ENCODE measurements around the gene ARHGAP10. TPM values are rescaled to one million over a fixed set of nuclear protein-coding genes. Genes with fewer than 3 reads are reported as not detected.

Gene ARHGAP10
- total RNA-seq, 2 experiments from 2014 or later: 3.6 to 3.8 TPM

DNA sequence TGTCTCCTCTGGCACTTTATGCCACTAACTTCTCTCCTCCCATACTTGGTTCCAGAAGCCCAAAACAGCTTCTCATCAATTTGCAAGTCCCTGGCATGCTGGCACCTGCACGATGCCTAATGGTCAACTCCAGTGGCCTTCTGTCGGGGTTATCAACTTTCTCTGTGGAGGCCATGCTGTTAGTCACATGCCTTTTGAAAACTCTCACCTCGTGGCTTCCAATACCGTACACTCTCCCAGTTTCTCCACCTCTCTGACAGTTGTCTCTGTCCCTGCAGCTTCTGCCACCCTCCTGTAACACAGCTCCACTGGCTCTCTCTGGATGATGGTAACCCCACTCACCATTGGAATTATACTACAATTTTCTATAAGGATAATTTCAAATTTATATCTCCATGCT lies 386.3 kb downstream of the ARHGAP10 start:
- H3K36me3 Mint-ChIP-seq (ENCODE audit: low read depth): peaks cover 38% of the 10 kb centered on the region
- H3K27ac Mint-ChIP-seq: no peak overlapping the region
- H3K4me3 Mint-ChIP-seq: no peak overlapping the region
- H3K9me3 Mint-ChIP-seq: peaks cover 2% of the 10 kb centered on the region
- intact Hi-C loops (cut with micrococcal nuclease): no loop called here
- no peak for DNase-seq
- H3K4me1 Mint-ChIP-seq (ENCODE audit: low read depth): peaks cover 38% of the 10 kb centered on the region
- no peaks in the 10 kb centered on the region for H3K27me3 Mint-ChIP-seq (ENCODE audit: low read depth)
- CTCF ChIA-PET: no interaction called here

DNA sequence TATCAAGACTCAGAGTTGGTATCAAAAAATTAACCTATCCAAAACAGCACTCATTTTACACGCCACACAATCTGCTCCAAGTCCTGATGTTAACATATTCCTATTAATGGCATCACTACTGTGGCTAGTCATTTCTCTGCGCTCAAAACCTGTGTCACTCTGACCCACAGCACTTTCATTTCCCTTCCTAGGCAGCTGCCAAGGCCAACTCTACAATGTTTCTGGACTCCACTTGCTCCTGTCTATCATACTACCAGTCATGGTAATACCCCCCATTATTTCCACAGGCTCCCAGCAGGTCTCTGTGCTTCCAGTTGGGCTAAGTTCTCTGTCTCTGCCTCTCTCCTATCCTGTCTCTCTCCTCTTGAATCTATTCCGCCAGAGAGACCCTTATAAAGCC lies 386.7 kb downstream of the ARHGAP10 start:
- peaks cover 7% of the 10 kb centered on the region for H3K9me3 Mint-ChIP-seq
- H3K4me3 Mint-ChIP-seq: no peak overlapping the region
- peaks cover 38% of the 10 kb centered on the region for H3K4me1 Mint-ChIP-seq (ENCODE audit: low read depth)
- no peak for DNase-seq
- CTCF ChIA-PET: interaction anchor here (0.6 kb wide), 1 partner anchor 297 kb away, joined by 3 read pairs; no protein-coding TSS in a partner anchor
- intact Hi-C loops (cut with micrococcal nuclease): no loop called here
- peaks cover 42% of the 10 kb centered on the region for H3K36me3 Mint-ChIP-seq (ENCODE audit: low read depth)
- no peak overlapping the region for H3K27ac Mint-ChIP-seq
- H3K27me3 Mint-ChIP-seq (ENCODE audit: low read depth): no peaks in the 10 kb centered on the region

DNA sequence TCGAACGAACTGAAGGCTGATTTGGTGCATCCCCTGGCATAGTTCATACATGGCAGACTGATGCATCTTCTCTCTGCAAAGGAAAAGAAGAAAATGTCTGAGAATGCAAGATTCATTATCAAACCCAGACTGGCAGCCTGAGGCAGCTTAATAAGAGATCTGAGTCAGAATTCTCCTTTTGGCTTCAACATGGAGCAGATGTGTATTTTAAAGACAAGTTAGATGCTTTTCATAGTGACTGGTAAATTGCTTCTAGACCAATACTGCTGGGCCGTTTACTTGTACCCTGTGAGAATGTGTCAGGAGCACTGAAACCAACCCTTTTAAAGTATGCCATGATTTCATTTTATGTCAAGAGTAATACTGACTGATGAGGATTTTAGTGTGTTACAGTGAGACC lies 388.3 kb downstream of the ARHGAP10 start:
- DNase-seq: no peak
- no peak overlapping the region for H3K27ac Mint-ChIP-seq
- H3K4me3 Mint-ChIP-seq: no peak overlapping the region
- H3K4me1 Mint-ChIP-seq (ENCODE audit: low read depth): peaks cover 34% of the 10 kb centered on the region
- peaks cover 20% of the 10 kb centered on the region for H3K9me3 Mint-ChIP-seq
- CTCF ChIA-PET: no interaction called here
- peaks cover 47% of the 10 kb centered on the region for H3K36me3 Mint-ChIP-seq (ENCODE audit: low read depth)
- H3K27me3 Mint-ChIP-seq (ENCODE audit: low read depth): no peaks in the 10 kb centered on the region
- intact Hi-C loops (cut with micrococcal nuclease): no loop called here

Small RNA genes within 50 kb of the gene (microRNA-seq; reads per million reads assigned to microRNA genes)
- not detected for gene MIR4799 (ENCODE audit: borderline microRNAs expressed, borderline replicate concordance)

Other genes with a start within 250 kb of the ARHGAP10 start
- 10 to 100 TPM; 11.5 to 12.5 TPM for gene TMEM184C, start 114.7 kb upstream of the ARHGAP10 start, total RNA-seq
- 1 to 10 TPM; 7.3 to 8.2 TPM for gene PRMT9, start 47.9 kb upstream of the ARHGAP10 start, total RNA-seq